ENCODE measurements around the gene RASGRP4.
"Not testable (repeated sequence)": the region's sequence is repeated elsewhere in the genome, so short reads cannot be mapped to it uniquely, and the experiment has no call there.

RASGRP4 gene

DNA sequence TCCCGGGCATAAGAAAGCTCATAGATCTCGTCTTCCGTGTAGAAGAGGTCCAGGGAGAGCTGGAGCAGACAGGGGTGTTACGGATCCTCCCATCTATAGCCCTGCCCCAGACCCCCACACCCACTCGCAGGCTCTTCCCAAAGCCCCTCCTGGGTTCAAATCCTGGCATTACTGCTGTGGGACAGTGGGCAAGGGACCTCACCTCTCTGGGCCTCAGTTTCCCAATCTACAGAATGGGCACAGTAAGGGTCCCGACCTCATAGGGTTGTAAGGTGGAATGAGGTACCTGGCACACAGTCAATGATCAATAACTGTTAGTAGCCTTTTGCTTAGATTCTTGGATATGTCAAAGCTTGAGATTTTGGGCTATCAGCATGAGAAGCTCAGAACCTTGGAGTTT, 12.6 kb downstream of the RASGRP4 start:
- DNase-seq (ENCODE audit: low read depth in 3 of 3) = no peak

DNA sequence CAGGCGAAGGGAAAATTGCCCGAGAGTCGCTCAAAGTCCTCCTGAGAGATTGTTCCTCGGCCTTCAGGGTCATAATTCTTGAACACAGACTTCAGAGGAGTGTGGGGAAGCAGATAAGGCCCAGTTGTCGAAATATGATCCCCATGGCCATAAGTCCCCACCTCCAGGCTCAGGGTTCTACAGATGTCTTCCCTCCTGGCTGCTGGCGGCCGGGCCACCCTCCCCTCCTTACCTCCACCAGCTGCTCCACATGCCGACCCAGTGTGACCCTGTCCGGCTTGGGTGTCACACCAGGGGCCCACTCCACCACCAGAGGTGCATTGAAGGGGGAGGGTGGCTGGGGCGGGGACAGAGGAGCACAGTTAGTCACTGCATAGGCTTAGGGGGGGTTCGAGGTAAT, 13.1 kb downstream of the RASGRP4 start:
- DNase-seq (ENCODE audit: low read depth in 3 of 3) = no peak

DNA sequence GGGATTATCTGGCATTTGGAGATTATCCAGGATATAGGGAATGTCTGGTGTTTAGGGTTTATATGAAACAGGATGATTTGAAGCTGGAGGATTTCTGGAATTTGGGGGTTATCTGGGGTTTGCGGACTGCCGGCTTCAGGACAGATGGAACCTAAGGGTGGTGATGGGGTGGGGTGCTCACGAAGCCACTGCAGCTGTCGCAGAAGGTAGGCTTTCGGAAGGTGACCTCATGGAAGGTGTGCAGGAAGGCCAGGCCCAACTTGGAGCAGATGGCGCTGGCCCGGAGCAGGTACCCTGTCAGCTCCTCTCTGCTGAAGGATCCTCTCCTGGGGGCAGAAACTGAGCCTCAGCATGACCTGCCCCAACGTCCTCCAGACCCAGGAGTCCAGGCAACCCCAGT, 13.5 kb downstream of the RASGRP4 start:
- no peak for DNase-seq (ENCODE audit: low read depth in 3 of 3)

DNA sequence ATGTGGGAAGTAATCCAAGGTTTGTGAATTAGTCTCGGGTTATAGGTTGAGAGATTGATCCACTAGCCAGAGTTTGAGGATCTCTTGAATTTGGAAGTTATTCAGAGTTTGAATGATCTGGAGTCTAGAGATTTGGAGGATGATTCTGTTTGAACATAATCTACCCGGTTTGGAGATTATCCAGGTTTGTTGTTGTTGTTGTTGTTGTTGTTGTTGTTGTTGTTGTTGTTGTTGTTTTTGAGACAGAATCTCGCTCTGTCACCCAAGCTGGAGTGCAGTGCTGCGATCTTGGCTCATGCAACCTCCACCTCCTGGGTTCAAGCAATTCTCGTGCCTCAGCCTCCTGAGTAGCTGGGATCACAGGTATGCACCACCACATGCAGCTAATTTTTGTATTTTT, 14.1 kb downstream of the RASGRP4 start:
- DNase-seq (ENCODE audit: low read depth in 3 of 3) = not testable (repeated sequence)

DNA sequence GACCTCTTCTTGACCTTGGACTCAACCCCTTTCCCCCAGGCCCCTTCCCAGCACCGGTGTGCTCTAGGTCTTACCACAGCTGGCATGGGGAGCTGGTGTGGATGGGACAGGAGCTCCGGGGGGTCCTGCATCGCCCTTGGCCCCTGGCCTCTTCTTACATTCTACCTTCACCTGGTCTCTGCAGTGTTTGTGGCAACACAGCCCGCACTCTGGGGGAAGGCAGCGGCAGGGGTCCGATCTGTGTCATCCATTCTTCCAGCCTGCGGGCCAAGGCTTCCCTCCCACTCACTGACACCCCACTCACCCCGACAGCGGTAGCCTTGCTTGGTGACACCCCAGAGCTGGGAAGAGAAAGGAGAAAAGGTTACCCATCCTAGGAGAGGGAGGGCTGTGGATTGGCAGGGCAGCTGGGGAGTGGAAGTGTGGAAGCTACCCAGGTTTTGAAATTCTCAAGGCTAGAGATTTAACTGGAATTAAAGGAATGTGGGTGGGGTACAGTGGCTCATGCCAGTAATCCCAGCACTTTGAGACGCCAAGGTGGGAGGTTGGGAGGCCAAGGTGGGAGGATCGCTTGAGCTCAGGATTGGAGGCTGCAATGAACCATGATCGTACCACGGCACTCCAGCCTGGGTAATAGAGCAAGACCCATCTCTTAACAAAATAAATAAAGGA, 14.8 kb downstream of the RASGRP4 start:
- no peak for DNase-seq (ENCODE audit: low read depth in 3 of 3)

DNA sequence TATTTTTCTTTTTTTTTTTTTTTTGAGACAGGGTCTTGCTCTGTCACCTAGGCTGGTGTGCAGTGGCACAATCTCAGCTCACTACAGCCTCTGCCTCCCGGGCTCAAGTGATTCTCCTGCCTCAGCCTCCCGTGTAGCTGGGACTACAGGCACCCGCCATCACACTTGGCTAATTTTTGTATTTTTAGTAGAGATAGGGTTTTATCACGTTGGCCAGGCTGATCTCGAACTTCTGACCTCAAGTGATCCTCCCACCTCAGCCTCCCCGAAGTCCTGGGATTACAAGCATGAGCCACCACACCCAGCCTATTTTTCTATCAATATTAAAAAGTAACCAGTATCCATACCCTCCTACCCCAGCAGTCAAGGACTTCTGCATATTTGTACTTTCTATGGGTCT, 15.6 kb downstream of the RASGRP4 start:
- DNase-seq (ENCODE audit: low read depth in 3 of 3) = not testable (repeated sequence)

DNA sequence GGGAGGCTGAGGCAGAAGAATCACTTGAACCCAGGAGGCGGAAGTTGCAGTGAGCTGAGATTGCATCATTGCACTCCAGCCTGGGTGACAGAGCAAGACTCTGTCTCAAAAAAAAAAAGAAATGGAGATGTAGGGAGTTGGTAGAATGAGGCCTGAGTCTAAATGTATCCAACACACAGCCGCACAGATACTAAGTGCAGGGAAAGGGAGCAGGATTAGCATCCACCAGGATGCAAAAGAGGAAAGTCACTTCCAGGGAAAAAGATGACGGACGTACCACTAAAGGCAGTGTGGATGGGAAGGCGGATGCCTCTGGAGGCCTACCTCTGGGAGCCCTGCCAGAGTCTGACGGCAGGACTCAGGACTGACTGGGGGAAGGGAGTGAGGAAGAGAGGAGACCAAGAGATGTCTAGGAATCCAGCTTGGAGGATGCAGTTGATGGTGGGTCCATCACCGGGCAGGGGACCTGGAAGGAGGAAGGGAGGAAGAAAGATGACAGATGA, 16.3 kb downstream of the RASGRP4 start:
- DNase-seq (ENCODE audit: low read depth in 3 of 3) = no peak

DNA sequence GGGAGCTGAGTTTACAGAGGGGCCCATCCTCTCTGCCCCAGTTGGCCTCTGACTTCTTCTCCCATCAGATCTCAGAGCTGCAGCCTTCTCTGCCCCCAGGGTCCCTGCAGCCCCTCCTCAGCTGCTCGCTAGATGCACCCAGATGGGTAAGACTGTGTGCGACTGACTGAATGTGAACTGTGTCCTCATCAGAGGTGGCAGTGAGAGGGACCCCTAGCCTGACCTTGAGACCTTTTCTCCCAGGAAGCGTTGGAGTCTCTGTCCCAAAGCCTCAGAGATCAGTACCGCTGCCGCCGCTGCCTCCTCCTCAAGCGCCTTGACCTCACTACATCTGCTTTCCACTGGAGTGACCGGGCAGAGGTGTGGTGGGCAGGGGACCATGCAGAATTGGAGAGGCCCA, 20.7 kb downstream of the RASGRP4 start:
- DNase-seq (ENCODE audit: low read depth in 3 of 3) = no peak

DNA sequence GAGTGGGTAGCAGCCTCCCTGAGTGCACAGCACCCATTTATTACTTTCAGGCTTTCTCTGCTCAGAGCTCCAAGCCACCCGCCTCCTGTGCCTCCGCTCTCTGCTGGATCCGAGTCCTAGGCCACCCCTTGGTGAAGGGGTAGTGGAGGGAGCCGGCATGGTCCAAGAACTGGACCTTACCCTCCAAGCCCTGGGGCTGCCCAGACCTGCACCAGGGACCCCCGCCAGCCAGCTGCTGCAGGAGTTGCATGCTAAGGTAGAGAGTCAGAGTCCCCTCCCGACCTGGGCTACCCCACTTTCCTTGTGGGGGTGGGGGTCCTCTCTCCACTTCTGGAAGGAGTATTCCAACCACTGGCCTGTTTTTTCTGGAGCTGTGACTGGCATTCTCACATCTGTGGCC, 21.2 kb downstream of the RASGRP4 start:
- DNase-seq (ENCODE audit: low read depth in 3 of 3) = no peak

DNA sequence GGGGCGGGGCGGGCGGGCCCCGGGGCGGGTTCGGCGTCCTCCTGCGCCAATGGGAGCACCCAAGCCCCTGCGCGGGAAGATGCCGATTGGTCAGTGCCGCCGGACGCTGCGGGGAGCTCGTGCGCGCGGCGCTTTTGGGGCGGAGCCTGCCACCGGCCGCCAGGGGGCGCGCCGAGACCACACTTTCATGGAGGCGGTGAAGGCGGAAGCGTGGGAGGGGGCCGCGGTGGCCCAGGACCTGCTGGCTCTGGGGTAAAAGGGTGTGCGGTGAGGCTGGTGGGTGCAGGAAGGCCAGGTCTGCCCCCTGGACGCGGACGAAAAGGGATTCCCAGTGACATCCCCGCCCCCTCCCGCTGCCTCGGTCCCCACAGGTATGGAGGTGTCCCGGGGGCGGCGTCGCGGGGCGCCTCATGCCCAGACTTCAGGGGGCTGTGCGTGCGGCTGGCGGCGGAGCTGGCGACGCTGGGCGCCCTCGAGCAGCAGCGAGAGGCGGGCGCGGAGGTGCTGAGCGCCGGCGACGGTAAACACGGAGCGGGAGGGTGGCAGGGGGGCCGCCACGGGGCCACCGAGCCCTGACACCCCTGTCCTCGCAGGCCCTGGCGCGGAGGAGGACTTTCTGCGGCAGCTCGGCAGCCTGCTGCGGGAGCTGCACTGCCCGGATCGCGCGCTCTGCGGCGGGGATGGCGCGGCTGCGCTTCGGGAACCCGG, 22.9 kb downstream of the RASGRP4 start, which contains the start of gene FAM98C:
Gene FAM98C, plus strand, starts transcription at position 127 of the 708 bp plus-strand sequence. Its CDS starts 61 bp downstream, at position 188.
- DNase-seq (ENCODE audit: low read depth in 3 of 3) = peak; percentile 96 to 98 (median 97)

DNA sequence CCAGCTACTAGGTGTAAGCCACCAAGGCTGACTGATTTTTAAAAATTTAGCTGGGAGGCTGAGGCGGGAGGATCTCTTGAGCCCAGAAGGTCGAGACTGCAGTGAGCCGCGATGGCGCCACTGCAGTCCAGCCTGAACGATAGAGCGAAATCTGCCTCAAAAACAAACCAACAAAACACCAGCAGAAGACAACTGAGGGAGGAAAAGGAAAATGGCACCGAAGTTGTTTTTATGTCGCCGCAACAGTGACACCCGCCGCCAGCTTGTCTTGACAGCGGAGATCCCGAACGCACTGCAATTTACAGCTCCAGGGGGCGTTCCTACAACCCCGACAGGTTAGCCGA, 23.4 kb downstream of the RASGRP4 start:
- DNase-seq (ENCODE audit: low read depth in 3 of 3) = no peak

DNA sequence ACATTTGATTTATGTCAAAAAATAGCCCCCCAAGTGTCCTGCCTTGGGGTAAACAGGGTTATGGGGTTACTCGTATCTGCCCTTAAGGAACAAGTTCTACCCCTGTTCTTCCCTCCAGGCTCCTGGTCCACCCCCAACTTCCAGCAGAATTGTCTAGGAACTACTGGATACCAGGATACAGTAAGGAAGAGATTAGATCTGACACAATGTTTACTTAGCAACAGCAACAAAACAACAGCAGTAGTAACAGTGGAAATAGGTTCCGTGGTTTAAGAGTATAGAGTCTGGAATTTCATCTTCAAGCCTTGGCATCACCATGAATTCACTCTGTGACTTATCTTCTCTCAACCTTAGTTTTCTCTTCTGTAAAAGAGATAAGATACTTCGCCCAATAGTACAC, 24.9 kb downstream of the RASGRP4 start:
- DNase-seq (ENCODE audit: low read depth in 3 of 3) = no peak

DNA sequence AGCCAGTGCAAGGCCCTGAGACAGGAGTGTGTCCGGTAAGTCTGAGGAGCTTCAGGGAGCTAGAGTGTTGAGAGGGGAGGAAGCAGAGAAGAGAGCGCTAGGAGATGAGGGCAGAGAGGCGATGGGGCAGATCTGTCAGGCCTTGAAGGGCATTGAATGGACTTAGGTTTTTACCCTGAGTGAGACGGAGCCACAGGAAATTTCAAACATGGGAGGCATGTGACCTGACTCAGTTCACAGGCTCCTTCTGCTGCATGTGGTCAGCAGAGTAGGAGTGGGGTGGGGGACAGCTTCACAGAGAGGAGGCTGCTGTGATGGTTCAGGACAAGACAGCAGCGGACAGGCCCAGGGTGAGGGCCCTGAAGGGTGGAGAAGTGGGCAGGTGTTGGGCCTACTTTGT, 25.7 kb downstream of the RASGRP4 start:
- no peak for DNase-seq (ENCODE audit: low read depth in 3 of 3)

DNA sequence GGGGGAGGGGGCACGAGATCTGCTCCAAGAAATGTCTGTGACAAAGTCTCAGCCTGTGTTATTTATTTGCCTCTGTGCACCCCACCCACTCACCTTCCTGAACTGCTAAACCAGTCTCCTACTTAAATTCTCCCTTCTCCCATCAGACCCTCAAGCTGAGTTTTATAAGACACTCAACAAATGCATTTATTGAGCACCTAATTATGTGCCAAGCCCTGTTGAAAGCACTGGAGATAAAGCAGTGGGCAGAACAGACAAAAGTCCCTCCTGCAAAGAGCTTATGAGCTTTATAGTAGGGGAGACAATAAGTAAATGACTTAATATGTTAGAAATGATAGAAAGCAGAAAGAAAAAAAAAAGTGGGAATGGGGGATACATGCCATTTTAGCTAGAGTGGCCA, 26.5 kb downstream of the RASGRP4 start:
- DNase-seq (ENCODE audit: low read depth in 3 of 3) = no peak

DNA sequence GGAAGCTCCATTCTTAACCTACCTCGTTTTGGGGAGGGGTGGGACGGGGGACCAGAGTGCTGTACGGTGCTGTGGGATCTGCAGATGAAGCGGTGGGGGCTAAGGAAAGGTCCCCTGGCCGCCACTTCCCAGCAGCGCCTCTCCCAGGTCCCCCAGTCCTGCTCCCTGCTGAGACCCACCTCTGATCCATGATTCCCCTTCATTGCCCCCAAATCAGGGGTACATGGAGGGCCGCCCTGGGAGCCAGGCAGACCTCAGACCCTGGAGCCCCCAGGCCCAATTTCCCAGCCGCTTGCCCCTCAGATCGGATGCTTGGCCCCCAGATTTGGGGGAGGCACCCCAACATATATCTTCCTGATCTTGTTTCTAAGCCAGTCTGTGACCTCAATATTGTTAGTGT, 26.9 kb downstream of the RASGRP4 start:
- no peak for DNase-seq (ENCODE audit: low read depth in 3 of 3)

DNA sequence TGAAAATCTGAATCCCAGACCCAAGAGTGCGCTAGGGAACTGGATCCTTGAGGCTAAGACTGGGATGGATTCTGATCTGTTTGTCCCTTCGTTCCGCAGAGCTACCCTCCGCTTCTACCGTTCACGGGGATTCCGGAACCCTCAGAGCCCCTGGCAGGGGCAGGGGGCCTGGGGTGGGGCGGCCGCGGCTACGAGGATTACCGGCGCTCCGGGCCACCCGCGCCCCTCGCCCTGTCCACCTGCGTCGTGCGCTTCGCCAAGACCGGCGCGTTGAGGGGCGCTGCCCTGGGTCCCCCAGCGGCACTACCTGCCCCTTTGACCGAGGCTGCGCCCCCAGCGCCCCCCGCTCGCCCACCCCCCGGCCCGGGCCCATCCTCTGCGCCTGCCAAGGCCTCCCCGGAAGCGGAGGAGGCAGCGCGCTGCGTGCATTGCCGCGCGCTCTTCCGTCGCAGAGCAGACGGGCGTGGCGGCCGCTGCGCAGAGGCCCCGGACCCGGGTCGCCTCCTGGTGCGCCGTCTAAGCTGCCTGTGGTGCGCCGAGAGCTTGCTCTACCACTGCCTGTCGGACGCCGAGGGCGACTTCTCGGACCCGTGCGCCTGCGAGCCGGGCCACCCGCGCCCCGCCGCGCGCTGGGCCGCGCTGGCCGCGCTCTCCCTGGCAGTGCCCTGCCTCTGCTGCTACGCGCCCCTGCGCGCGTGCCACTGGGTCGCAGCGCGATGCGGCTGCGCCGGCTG, 30.5 kb downstream of the RASGRP4 start:
- peak in 1 of 3 experiments; percentile 43 for DNase-seq (ENCODE audit: low read depth in 3 of 3)

DNA sequence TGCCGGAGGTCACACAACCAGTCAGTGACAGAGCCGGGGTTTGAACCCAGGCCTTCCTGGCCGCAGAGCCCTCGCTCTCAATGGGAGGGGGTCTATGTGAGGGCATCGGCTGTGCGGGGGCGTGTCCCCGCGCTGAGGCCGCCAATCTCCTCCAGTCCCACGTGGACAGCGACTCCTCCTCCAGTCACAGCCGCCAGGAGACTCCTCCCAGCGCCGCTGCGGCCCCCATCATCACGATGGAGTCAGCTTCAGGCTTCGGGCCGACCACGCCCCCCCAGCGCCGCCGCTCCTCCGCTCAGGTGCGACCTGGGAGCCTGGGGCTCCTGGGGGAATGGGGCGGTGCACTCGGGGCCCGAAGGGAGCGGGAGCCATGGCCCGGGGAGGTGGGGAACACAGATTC, 31.5 kb downstream of the RASGRP4 start:
- DNase-seq (ENCODE audit: low read depth in 3 of 3) = peak; percentile 53 to 54 (median 54)

DNA sequence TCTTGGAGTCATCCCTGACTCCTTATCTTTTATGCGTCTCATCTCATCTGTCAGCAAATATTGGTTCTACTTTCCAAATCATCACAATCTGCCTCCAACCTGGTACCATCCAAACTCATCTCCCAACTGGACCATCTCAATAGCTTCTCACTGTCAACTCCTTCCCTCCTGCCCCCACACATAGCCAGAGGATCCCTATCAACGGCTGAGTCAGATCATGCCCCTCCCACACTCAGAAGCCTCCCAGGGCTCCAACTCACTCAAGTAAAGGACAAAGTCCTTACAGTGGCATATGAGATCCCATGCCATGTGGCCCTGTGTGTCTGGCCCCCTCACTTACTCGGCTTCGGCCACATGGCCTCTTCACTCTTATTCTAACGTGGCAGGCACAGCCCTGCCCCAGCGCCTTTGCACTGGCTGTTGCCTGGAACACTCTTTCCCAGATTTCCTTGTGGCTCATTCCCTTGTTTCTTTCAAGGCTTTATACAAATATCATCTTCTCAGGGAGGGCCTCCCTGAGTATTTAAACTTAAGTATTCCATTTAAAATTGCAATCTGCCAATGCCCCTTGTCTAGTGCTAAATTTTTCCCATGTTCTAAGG, 33.2 kb downstream of the RASGRP4 start:
- no peak for DNase-seq (ENCODE audit: low read depth in 3 of 3)

DNA sequence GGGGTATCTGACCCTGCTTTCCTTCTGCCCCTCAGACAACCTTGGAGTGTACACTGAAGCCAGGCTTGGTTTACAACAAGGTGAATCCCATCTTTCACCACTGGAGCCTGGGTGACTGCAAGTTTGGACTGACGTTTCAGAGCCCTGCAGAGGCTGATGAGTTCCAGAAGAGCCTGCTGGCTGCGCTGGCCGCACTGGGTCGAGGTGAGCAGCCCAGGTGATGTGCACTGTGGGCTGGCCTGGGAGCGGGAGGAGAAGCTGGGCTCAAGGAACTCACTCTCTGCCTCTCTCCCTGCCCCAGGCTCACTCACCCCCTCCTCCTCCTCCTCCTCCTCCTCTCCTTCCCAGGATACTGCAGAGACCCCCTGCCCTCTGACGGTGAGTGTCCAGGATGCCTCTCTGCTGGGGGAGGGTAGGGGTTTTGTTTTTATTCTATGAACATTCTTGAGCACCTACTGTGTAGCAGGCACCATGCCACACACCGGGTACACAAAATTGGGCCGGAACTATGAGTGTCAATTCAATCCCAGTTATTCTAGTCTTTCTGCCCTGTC, 34.0 kb downstream of the RASGRP4 start:
- DNase-seq (ENCODE audit: low read depth in 3 of 3) = no peak

DNA sequence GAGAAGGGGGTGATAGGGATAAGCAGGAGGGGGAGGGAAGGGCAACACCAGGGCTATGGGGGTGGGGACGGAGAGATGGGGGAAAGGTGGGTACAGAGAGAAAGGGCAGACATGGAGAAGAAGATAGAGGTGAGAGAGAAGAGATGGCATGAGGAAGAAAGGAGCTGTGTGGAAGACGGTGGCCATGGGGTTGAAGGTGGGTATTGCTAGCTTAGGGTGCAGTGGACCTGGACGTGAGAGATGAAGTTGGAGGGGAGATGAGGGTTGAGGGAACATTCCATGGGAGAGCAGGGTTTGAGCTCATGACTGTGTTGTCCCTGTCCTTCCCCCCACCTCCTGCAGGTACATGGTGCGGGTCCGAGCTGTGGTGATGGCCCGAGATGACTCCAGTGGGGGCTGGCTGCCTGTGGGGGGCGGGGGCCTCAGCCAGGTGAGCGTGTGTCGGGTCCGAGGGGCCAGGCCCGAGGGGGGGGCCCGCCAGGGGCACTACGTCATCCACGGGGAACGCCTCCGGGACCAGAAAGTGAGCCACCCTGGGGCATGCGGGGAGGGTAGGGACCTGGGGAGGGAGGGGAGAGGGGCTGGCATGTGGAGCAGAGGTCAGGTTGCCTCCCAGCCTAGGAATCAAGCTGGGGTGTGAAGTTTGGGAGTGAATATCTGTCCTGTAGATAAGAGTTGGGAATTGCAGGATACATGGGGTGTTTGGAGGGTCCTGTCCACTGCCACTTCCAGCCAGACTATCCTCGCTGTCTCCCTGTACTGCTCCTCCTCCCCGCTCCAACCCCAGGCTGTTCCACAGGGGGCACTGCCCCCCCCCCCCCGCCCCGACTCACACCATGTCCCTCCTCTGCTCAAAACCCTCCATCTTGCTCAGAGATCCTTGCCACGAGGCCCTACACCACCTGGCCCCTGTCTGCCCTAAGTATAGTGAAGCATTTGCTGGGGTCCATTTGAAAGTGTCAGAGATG, 35.8 kb downstream of the RASGRP4 start:
- no peak for DNase-seq (ENCODE audit: low read depth in 3 of 3)

All from stimulated activated CD4-positive, alpha-beta T cell treated with anti-CD3 and anti-CD28 coated beads, TNF-alpha, amount 100 ng/mL, for 4 hours (primary cell).